Astrocyte of the cerebellum (primary cell): ENCODE measurements around the gene FAM120A.

ENCODE experiments used
- DNase-seq: peaks from one replicate; pipeline ENCODE4 v3.0.0-alpha.2; 2011; ENCODE audit warnings: low read depth
- H3K4me3 ChIP-seq: 2 replicates; pipeline ENCODE4 v1.5.1; 2011; ENCODE audit warnings: mild to moderate bottlenecking, low read depth, low read length, moderate library complexity
- in situ Hi-C: cut with HindIII; loops from 2 replicates; pipeline ENCODE4 v1.10.0; 2017; ENCODE audit warnings: low sequenced_read_pairs
- TF ChIP-seq, protein P1 (sequence below): IDR thresholded peaks from 2 replicates; pipeline ENCODE4 v1.5.1; 2012; ENCODE audit warnings: low read length, low read depth, moderate library complexity, mild to moderate bottlenecking; ENCODE audit errors: missing control alignments

FAM120A gene

DNA sequence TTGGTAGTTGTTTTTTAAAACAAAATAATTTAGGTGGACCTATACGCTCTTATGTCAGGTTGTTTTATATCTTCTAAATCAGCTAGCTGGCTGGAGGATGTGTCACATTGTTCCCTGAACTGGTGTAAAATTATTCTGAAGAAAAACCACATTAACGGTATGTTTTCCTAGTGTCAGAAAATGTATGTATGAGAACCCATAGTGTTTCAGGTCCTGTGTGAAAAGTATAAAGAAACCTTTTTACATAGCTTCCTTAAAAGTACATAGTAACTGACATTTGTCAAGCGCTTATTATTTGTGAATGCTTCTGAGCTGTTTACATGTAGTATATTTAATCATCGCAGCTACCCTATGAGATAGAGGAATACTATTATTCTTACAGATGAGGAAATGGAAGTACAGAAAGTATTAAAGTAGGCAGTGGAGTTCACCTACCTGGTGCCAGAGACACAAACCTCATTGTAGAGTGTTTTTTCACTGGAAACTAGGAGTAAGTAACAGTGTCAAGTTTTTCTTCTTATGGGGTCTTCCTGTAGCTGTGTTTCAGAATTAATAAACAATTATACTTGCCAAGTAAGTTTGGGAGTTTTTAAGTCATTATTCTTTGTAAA, 12.3 kb downstream of the FAM120A start:
- no peak for DNase-seq
- no peak overlapping the region for H3K4me3 ChIP-seq
- TF ChIP-seq, protein P1, sequence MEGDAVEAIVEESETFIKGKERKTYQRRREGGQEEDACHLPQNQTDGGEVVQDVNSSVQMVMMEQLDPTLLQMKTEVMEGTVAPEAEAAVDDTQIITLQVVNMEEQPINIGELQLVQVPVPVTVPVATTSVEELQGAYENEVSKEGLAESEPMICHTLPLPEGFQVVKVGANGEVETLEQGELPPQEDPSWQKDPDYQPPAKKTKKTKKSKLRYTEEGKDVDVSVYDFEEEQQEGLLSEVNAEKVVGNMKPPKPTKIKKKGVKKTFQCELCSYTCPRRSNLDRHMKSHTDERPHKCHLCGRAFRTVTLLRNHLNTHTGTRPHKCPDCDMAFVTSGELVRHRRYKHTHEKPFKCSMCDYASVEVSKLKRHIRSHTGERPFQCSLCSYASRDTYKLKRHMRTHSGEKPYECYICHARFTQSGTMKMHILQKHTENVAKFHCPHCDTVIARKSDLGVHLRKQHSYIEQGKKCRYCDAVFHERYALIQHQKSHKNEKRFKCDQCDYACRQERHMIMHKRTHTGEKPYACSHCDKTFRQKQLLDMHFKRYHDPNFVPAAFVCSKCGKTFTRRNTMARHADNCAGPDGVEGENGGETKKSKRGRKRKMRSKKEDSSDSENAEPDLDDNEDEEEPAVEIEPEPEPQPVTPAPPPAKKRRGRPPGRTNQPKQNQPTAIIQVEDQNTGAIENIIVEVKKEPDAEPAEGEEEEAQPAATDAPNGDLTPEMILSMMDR, result no peak
- in situ Hi-C loops, result no loop called here

DNA sequence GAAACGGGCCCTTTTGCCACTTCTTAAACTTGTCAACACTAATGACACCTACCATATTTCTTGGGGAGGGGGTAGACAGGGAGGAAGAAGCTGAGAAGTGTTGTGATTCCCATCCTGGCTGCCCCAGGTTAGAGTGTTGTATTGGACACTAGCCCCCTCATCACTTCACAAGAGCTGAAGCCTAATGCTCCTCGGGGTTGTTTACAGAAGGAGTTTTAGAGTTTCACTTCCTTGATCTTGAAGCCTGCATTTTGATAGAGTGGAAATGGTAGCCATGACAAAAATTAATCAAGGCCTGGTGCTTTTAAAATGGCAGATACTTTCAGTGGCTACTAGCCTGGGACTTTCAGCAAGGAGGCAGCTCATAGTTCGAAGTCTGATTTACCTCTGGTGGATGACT, 12.9 kb downstream of the FAM120A start:
- TF ChIP-seq, protein P1, result no peak
- in situ Hi-C loops, result no loop called here
- DNase-seq, result no peak
- H3K4me3 ChIP-seq, result no peak overlapping the region

DNA sequence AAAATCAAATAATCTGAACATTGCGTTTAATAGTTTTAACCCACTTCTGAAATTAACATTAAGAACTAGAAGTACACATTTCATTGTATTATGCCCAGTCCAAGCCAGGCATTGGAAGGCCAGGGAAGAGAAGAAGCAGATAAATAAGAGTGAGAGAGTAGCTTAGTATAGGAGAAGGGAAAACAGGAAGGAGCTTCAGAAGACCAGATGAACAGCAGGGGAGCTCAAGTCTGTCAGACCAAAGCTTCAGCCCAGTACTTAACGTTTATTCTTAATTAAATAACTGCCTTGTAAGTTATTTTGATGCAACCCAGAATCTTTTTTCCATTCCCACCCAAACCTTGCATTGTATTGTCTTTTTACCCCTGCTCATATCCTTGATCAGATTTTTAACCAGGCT, 13.4 kb downstream of the FAM120A start:
- TF ChIP-seq, protein P1, result no peak
- in situ Hi-C loops, result no loop called here
- DNase-seq, result no peak
- H3K4me3 ChIP-seq, result no peak overlapping the region

DNA sequence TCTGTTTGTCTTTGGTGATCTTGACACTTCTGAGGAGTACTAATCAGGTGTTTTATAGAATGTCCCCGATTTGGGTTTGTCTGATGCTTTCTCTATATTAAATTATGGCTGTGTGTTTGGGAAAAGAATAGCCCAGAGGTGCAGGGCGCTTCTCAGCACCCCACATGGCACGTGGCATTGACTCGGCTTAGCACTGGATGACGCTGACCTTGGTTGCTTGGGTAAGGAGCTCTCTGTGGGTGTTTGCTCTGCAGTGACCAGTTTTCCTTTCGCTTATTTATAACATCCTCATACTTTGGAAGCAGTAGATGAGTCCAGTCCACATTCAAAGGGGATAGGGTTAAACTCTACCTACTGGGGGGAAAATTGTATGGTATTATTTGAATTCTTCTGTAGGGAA, 14.4 kb downstream of the FAM120A start:
- in situ Hi-C loops, result no loop called here
- DNase-seq, result no peak
- no peak overlapping the region for H3K4me3 ChIP-seq
- TF ChIP-seq, protein P1, result no peak

DNA sequence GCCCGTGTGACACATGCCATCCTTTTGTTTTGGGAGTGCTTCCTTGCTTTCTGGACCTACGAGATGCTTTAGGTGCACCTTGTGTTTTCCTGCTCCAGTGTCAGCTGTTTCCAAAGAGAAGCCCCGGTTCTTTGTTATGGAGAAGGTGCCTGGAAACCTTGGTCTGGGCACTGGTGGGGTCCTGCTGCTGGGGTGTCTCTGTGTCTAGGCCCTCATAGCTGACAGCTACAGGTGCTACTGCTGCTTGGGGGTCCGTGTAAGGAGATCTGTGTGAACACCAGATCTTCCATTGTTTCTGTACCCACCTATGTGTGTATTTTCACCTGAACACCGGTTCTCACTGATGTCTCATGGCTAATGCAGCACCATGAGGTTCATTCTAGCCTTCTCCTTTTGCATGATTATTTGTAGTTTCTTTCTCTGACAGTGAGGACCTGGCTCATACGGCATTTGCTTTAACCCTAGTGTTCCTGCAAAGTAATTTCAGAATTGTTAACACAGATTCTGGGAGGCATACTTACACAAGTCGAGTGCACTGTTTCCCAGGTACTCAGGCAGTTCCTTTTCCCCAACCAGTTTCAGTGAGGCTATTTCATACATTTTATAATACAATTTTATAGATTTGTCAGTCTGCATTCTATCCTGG, 15.1 kb downstream of the FAM120A start:
- H3K4me3 ChIP-seq, result no peak overlapping the region
- in situ Hi-C loops, result no loop called here
- DNase-seq, result no peak
- TF ChIP-seq, protein P1, result no peak

DNA sequence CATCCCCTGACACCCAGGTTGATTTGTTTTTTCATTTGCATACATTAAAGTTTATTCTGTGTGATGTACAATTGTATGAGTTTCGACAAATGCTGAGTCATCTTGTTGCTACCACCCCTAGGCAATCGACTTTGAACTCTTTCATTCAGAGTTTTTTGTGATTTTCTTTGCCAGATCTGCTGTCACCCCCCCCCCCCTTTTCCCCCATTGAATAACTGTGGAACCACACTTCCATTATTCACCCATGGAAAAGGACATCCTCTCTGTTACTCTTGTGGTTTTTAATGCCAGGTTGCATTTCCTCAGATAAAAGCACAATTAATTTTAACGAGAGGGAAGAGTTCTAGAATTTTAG, 15.6 kb downstream of the FAM120A start:
- DNase-seq, result no peak
- no peak overlapping the region for H3K4me3 ChIP-seq
- in situ Hi-C loops, result no loop called here
- TF ChIP-seq, protein P1, result no peak
